Astrocyte of the spinal cord (primary cell): Measurements from ENCODE around the gene RRBP1.

Source experiments
- DNase-seq: peaks from one replicate; pipeline ENCODE4 v3.0.0; 2011; ENCODE audit warnings: low read depth, low spot score
- H3K4me3 ChIP-seq: 2 replicates; pipeline ENCODE4 v1.5.1; 2011; ENCODE audit warnings: low read depth, mild to moderate bottlenecking, low read length, moderate library complexity
- in situ Hi-C: cut with HindIII; loops from 2 replicates; pipeline ENCODE4 v1.10.0; 2017; ENCODE audit warnings: low sequenced_read_pairs
- TF ChIP-seq, protein P1 (sequence below): IDR thresholded peaks from 2 replicates; pipeline ENCODE4 v1.5.1; 2012; ENCODE audit warnings: low read depth, mild to moderate bottlenecking, low read length, inconsistent platforms

Gene RRBP1

GRCh38 chr20:17612287-17612991 lies 69.6 kb downstream of the RRBP1 start:
- H3K4me3 ChIP-seq, result no peak overlapping the region
- DNase-seq, result peak; percentile 62
- TF ChIP-seq, protein P1, sequence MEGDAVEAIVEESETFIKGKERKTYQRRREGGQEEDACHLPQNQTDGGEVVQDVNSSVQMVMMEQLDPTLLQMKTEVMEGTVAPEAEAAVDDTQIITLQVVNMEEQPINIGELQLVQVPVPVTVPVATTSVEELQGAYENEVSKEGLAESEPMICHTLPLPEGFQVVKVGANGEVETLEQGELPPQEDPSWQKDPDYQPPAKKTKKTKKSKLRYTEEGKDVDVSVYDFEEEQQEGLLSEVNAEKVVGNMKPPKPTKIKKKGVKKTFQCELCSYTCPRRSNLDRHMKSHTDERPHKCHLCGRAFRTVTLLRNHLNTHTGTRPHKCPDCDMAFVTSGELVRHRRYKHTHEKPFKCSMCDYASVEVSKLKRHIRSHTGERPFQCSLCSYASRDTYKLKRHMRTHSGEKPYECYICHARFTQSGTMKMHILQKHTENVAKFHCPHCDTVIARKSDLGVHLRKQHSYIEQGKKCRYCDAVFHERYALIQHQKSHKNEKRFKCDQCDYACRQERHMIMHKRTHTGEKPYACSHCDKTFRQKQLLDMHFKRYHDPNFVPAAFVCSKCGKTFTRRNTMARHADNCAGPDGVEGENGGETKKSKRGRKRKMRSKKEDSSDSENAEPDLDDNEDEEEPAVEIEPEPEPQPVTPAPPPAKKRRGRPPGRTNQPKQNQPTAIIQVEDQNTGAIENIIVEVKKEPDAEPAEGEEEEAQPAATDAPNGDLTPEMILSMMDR, result no peak
- in situ Hi-C loops, result no loop called here

DNA sequence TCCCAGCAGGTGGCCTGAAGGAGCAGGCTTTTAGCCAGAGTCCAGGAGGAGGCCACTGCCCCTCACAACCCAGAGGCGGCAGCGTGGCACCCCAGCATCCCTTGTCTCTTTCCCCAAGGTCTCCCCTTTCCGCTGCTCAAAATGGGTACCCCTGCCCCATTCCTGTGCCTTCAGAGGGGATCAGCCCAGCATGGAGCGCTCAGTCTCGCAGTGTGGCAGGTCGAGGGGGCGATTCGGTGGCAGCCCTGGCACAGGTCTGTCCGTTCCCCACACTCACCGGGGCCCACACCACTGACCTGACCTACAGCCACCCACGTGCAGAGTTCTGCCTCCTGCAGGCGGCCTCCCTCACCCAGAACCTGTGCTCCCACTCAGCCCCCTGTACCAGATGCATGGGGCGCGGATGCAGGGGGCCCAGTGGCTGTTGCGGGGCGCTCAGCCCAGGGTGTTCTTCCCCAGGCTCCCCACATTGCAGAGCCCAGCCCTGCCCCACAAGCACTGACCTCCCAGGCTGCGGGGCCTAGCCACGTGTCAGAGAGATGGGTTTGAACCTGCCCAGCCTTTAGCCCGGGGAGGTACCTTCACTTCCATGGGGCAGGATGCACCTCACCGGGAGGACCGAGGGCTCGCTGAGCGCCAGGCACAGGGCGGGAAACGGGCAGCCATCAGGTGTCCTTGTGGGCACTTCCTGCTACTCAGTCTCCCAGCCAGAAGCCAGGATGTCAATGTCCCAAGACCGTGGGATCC lies 70.3 kb downstream of the RRBP1 start:
- in situ Hi-C loops, result no loop called here
- H3K4me3 ChIP-seq, result no peak overlapping the region
- TF ChIP-seq, protein P1, result no peak
- no peak for DNase-seq

GRCh38 chr20:17611290-17611539 lies 70.8 kb downstream of the RRBP1 start:
- H3K4me3 ChIP-seq, result no peak overlapping the region
- DNase-seq, result no peak
- in situ Hi-C loops, result no loop called here
- TF ChIP-seq, protein P1, result peak; percentile 49

GRCh38 chr20:17610566-17611289 lies 71.3 kb downstream of the RRBP1 start:
- in situ Hi-C loops, result no loop called here
- TF ChIP-seq, protein P1, result no peak
- no peak overlapping the region for H3K4me3 ChIP-seq
- no peak for DNase-seq

GRCh38 chr20:17609811-17610377 lies 72.1 kb downstream of the RRBP1 start:
- in situ Hi-C loops, result no loop called here
- TF ChIP-seq, protein P1, result no peak
- H3K4me3 ChIP-seq, result no peak overlapping the region
- no peak for DNase-seq

GRCh38 chr20:17608701-17609497 lies 73.1 kb downstream of the RRBP1 start:
- no peak for DNase-seq
- in situ Hi-C loops, result no loop called here
- TF ChIP-seq, protein P1, result no peak
- H3K4me3 ChIP-seq, result no peak overlapping the region
